GM12872 (cell line): ENCODE data around the gene SLITRK2.

Experiments
- CTCF ChIP-seq: IDR thresholded peaks from 3 replicates; pipeline ENCODE4 v1.5.1; 2011; ENCODE audit warnings: low read depth, mild to moderate bottlenecking, low read length, moderate library complexity; ENCODE audit not compliant: insufficient read depth

The SLITRK2 gene

GRCh38 chrX:145818186-145819113 is 821 bp downstream of the SLITRK2 start:
- no peak for TF ChIP-seq CTCF

- TF ChIP-seq CTCF: no peak
These were observed 3.2 kb downstream of the SLITRK2 start for GRCh38 chrX:145820825-145821224.

GRCh38 chrX:145821291-145821897 is 3.8 kb downstream of the SLITRK2 start:
- TF ChIP-seq CTCF: no peak

DNA sequence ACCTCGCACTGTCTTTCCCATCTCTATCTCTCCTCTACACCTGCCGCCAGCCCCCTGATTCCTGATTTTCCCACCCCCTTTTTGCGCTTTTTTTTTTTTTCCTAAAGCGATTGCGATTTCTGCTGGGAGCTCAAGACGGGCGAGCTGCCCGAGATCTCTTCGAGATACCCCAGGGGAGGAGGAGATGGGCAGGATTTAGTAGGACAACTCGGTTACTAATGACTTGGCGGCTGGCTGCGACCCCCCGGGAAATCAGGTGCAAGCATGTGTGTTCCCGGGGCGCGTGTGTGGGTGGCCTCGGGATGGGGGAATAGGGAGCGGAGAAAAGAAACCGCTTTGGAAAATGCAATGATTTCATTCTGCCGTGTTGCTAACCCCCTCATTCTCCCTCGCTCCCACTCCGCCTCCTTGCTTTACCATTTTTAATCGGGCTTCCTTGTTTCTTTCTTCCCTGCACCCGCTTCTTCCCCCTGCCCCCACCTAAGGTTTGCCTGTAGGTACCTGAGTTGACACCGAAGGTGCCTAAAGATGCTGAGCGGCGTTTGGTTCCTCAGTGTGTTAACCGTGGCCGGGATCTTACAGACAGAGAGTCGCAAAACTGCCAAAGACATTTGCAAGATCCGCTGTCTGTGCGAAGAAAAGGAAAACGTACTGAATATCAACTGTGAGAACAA is 4.4 kb downstream of the SLITRK2 start:
- no peak for TF ChIP-seq CTCF

DNA sequence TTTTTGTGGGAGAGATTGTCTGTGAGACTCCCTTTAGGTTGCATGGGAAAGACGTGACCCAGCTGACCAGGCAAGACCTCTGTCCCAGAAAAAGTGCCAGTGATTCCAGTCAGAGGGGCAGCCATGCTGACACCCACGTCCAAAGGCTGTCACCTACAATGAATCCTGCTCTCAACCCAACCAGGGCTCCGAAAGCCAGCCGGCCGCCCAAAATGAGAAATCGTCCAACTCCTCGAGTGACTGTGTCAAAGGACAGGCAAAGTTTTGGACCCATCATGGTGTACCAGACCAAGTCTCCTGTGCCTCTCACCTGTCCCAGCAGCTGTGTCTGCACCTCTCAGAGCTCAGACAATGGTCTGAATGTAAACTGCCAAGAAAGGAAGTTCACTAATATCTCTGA is 5.5 kb downstream of the SLITRK2 start:
- no peak for TF ChIP-seq CTCF

GRCh38 chrX:145825896-145826295 is 8.3 kb downstream of the SLITRK2 start:
- no peak for TF ChIP-seq CTCF

GRCh38 chrX:145826466-145826865 is 8.8 kb downstream of the SLITRK2 start:
- no peak for TF ChIP-seq CTCF
